OCI-LY1 (cell line): ENCODE data around the gene ACADM.

ENCODE experiments used
- H2AFZ ChIP-seq: fragments of 200-600 bp; sonication (generic), shearing (Covaris generic); 2 replicates; pipeline ENCODE4 v1.6.0; 2014; ENCODE audit warnings: antibody characterized with exemption, mild to moderate bottlenecking, low read length
- H3F3A ChIP-seq: fragments of 200-600 bp; sonication (generic), shearing (Covaris generic); 2 replicates; pipeline ENCODE4 v1.6.0; 2014; ENCODE audit warnings: mild to moderate bottlenecking, antibody characterized with exemption, low read length, moderate library complexity; ENCODE audit not compliant: insufficient read depth
- H3K27ac ChIP-seq: fragments of 200-600 bp; sonication (generic); 2 replicates; pipeline ENCODE4 v1.5.1; 2014; ENCODE audit warnings: low read length, mixed run types, mild to moderate bottlenecking, low read depth; ENCODE audit not compliant: poor library complexity, severe bottlenecking
- H3K27me3 ChIP-seq: fragments of 200-600 bp; sonication (generic); 2 replicates; pipeline ENCODE4 v1.6.0; 2014; ENCODE audit warnings: antibody characterized with exemption, mild to moderate bottlenecking, low read length, moderate library complexity; ENCODE audit not compliant: insufficient read depth
- H3K36me3 ChIP-seq: fragments of 200-600 bp; sonication (generic); 2 replicates; pipeline ENCODE4 v1.6.1; 2014; ENCODE audit warnings: mild to moderate bottlenecking, antibody characterized with exemption, low read length, moderate library complexity, mixed read lengths; ENCODE audit not compliant: insufficient read depth
- H3K4me1 ChIP-seq: fragments of 200-600 bp; sonication (generic); 2 replicates; pipeline ENCODE4 v1.5.1; 2014; ENCODE audit warnings: mild to moderate bottlenecking, low read length, moderate library complexity; ENCODE audit not compliant: insufficient read depth, severe bottlenecking
- H3K4me2 ChIP-seq: fragments of 200-600 bp; sonication (generic), shearing (Covaris generic); 2 replicates; pipeline ENCODE4 v1.6.1; 2014; ENCODE audit warnings: low read length
- H3K4me3 ChIP-seq: fragments of 200-600 bp; sonication (generic); 2 replicates; pipeline ENCODE4 v1.5.1; 2014; ENCODE audit warnings: low read length, low read depth, mild to moderate bottlenecking, mixed read lengths; ENCODE audit not compliant: poor library complexity, severe bottlenecking
- H3K79me2 ChIP-seq: fragments of 200-600 bp; shearing (Covaris generic); 2 replicates; pipeline ENCODE4 v1.6.1; 2016; ENCODE audit warnings: mixed run types, low read length, mixed read lengths; ENCODE audit not compliant: insufficient read depth
- H3K9ac ChIP-seq: fragments of 200-600 bp; sonication (generic), shearing (Covaris generic); 2 replicates; pipeline ENCODE4 v1.6.1; 2014; ENCODE audit warnings: mild to moderate bottlenecking, low read length, mixed read lengths
- H3K9me2 ChIP-seq: fragments of 200-600 bp; sonication (generic), shearing (Covaris generic); 2 replicates; pipeline ENCODE4 v1.6.1; 2014; ENCODE audit warnings: low read depth, mild to moderate bottlenecking, low read length, mixed read lengths
- H3K9me3 ChIP-seq: fragments of 200-600 bp; shearing (Covaris generic); 2 replicates; pipeline ENCODE4 v1.6.1; 2014; ENCODE audit warnings: low read length, mixed read lengths
- H4K20me1 ChIP-seq: fragments of 200-600 bp; sonication (generic), shearing (Covaris generic); 2 replicates; pipeline ENCODE4 v1.6.0; 2016; ENCODE audit warnings: mild to moderate bottlenecking, low read length; ENCODE audit not compliant: insufficient read depth
- CTCF ChIP-seq: fragments of 200-600 bp; sonication (generic), shearing (Covaris generic); IDR thresholded peaks from 2 replicates; pipeline ENCODE4 v1.5.1; 2017; ENCODE audit warnings: mild to moderate bottlenecking, antibody characterized with exemption, low read length, moderate library complexity, mixed read lengths
- EZH2 ChIP-seq: fragments of 200-600 bp; sonication (generic), shearing (Covaris generic); IDR thresholded peaks from 2 replicates; pipeline ENCODE4 v1.8.0; 2017; ENCODE audit warnings: borderline replicate concordance, mixed run types, mild to moderate bottlenecking, antibody characterized with exemption, low read length, moderate library complexity, mixed read lengths

The ACADM gene

GRCh38 chr1:75730432-75730831 is 5.9 kb downstream of the ACADM start:
- H3K79me2 ChIP-seq: peaks cover 60% of the 10 kb centered on the region
- H2AFZ ChIP-seq: no peak overlapping the region
- peaks cover 29% of the 10 kb centered on the region for H3K4me1 ChIP-seq
- no peaks in the 10 kb centered on the region for H3K27me3 ChIP-seq
- H4K20me1 ChIP-seq: 0 out of 2 replicates have a peak, but pooled peaks cover 3% of the 10 kb centered on the region
- no peaks in the 10 kb centered on the region for H3K9me2 ChIP-seq
- H3K36me3 ChIP-seq: peaks cover 60% of the 10 kb centered on the region
- TF ChIP-seq CTCF: no peak
- no peak for TF ChIP-seq EZH2
- no peak overlapping the region for H3K4me2 ChIP-seq
- H3F3A ChIP-seq: 0 out of 2 replicates have a peak, but pooled peaks cover 4% of the 10 kb centered on the region
- no peak overlapping the region for H3K4me3 ChIP-seq
- no peaks in the 10 kb centered on the region for H3K9me3 ChIP-seq
- no peak overlapping the region for H3K9ac ChIP-seq
- H3K27ac ChIP-seq: no peak overlapping the region

- peaks cover 48% of the 10 kb centered on the region for H3K79me2 ChIP-seq
- no peak overlapping the region for H2AFZ ChIP-seq
- 0 out of 2 replicates have a peak, but pooled peaks cover 3% of the 10 kb centered on the region for H4K20me1 ChIP-seq
- H3K36me3 ChIP-seq: peaks cover 73% of the 10 kb centered on the region
- H3K4me1 ChIP-seq: peaks cover 20% of the 10 kb centered on the region
- H3K27ac ChIP-seq: no peak overlapping the region
- no peak overlapping the region for H3K9ac ChIP-seq
- H3K4me3 ChIP-seq: no peak overlapping the region
- no peaks in the 10 kb centered on the region for H3K9me3 ChIP-seq
- H3K9me2 ChIP-seq: no peaks in the 10 kb centered on the region
- no peaks in the 10 kb centered on the region for H3F3A ChIP-seq
- TF ChIP-seq CTCF (no peak), EZH2 (no peak)
- no peak overlapping the region for H3K4me2 ChIP-seq
- H3K27me3 ChIP-seq: no peaks in the 10 kb centered on the region
Measured at GRCh38 chr1:75731881-75732280, 7.4 kb downstream of the ACADM start.

GRCh38 chr1:75732703-75733102 is 8.2 kb downstream of the ACADM start:
- Histone ChIP-seq H3K27ac (no peak overlapping the region), H3K9ac (no peak overlapping the region), H3K27me3 (no peaks in the 10 kb centered on the region), H3K4me3 (no peak overlapping the region), H2AFZ (no peak overlapping the region), H3K4me2 (no peak overlapping the region), H4K20me1 (0 out of 2 replicates have a peak, but pooled peaks cover 3% of the 10 kb centered on the region), H3K4me1 (peaks cover 12% of the 10 kb centered on the region), H3K36me3 (peaks cover 80% of the 10 kb centered on the region), H3K9me2 (no peaks in the 10 kb centered on the region), H3F3A (no peaks in the 10 kb centered on the region), H3K9me3 (no peaks in the 10 kb centered on the region), H3K79me2 (peaks cover 40% of the 10 kb centered on the region)
- TF ChIP-seq CTCF: no peak
- TF ChIP-seq EZH2: no peak
